Karpas-422 (cell line): ENCODE results near the gene NEK1. TPM values are rescaled to one million over a fixed set of nuclear protein-coding genes. Genes with fewer than 3 reads are reported as not detected.
A peak's percentile ranks its signal among the peaks of the same experiment; 100 is the strongest.

Experiments used
- DNase-seq: peaks from one replicate; pipeline ENCODE4 v3.0.0-alpha.2; 2015
- H2AFZ ChIP-seq: fragments of 200-600 bp; sonication (generic); 2 replicates; pipeline ENCODE4 v1.6.1; 2014; ENCODE audit warnings: antibody characterized with exemption, low read length, mixed read lengths
- H3K27ac ChIP-seq: fragments of 200-600 bp; sonication (generic); 2 replicates; pipeline ENCODE4 v1.5.1; 2014; ENCODE audit warnings: mild to moderate bottlenecking, low read length, moderate library complexity
- H3K27me3 ChIP-seq: fragments of 200-600 bp; sonication (generic); 2 replicates; pipeline ENCODE4 v1.6.1; 2014; ENCODE audit warnings: low read length, mixed read lengths
- H3K36me3 ChIP-seq: fragments of 200-600 bp; sonication (generic); 2 replicates; pipeline ENCODE4 v1.6.1; 2014; ENCODE audit warnings: low read length, mixed read lengths; ENCODE audit not compliant: insufficient read depth
- H3K4me1 ChIP-seq: fragments of 200-600 bp; sonication (generic); 2 replicates; pipeline ENCODE4 v1.6.1; 2014; ENCODE audit warnings: mild to moderate bottlenecking, low read length, mixed read lengths
- H3K4me2 ChIP-seq: fragments of 200-600 bp; sonication (generic); 2 replicates; pipeline ENCODE4 v1.6.1; 2014; ENCODE audit warnings: low read length, low read depth, mild to moderate bottlenecking; ENCODE audit not compliant: poor library complexity, severe bottlenecking
- H3K4me3 ChIP-seq: fragments of 200-600 bp; sonication (generic); 2 replicates; pipeline ENCODE4 v1.5.1; 2014; ENCODE audit warnings: mild to moderate bottlenecking, antibody characterized with exemption, low read length, mixed read lengths
- H3K79me2 ChIP-seq: fragments of 200-600 bp; sonication (generic); 2 replicates; pipeline ENCODE4 v1.6.1; 2014; ENCODE audit warnings: mild to moderate bottlenecking, low read length, mixed read lengths
- H3K9ac ChIP-seq: fragments of 200-600 bp; sonication (generic); 2 replicates; pipeline ENCODE4 v1.6.0; 2014; ENCODE audit warnings: low read length
- H3K9me2 ChIP-seq: fragments of 200-600 bp; sonication (generic), shearing (Covaris generic); replicated peaks from 2 replicates; pipeline ENCODE4 v1.6.0; 2014; ENCODE audit warnings: mild to moderate bottlenecking, low read length, moderate library complexity; ENCODE audit not compliant: insufficient read depth
- H3K9me3 ChIP-seq: fragments of 300-700, 200-600 bp; sonication (generic); 2 replicates; pipeline ENCODE4 v1.6.1; 2014; ENCODE audit warnings: low read length, mixed read lengths
- H4K20me1 ChIP-seq: fragments of 200-600 bp; sonication (generic); 2 replicates; pipeline ENCODE4 v1.6.1; 2014; ENCODE audit warnings: mild to moderate bottlenecking, antibody characterized with exemption, low read length, low read depth; ENCODE audit not compliant: insufficient read depth
- total RNA-seq: library from RNA; depleted of rRNA; stranded (reverse); fragments of >200 nt; shearing (Covaris generic); gene quantifications from 2 replicates; pipeline ENCODE4 v1.2.3, GENCODE V29; 2014; ENCODE audit warnings: low replicate concordance

The NEK1 gene
- total RNA-seq, 1 experiment from 2014 or later = 9.4 TPM

DNA sequence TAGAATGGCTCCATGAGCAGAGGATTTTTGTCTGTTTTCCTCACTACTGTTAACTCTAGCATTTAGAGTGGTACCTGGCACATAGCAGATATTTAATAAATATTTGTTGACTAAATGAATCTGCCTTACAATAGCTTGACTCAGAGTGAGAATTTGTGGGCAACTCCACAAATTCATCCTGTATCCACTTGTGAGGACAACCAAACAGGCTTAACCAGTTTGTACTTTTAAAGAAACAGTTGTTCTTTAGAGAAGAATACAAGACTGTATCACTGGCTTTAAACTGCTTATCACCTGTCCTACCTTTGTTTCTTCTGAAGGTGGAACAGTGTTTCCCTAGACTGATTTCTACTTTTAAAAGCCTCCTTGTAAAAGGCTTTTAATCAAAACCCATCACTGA lies 200.3 kb downstream of the NEK1 start:
- Histone ChIP-seq H3K4me1 (peaks cover 8% of the 10 kb centered on the region), H3K9ac (no peak overlapping the region), H3K9me2 (no peaks in the 10 kb centered on the region), H3K79me2 (no peaks in the 10 kb centered on the region), H4K20me1 (no peaks in the 10 kb centered on the region), H3K27me3 (no peaks in the 10 kb centered on the region), H3K9me3 (no peaks in the 10 kb centered on the region), H3K27ac (no peak overlapping the region), H3K4me2 (no peak overlapping the region), H3K4me3 (no peak overlapping the region), H3K36me3 (no peaks in the 10 kb centered on the region), H2AFZ (no peak overlapping the region)
- DNase-seq = no peak

DNA sequence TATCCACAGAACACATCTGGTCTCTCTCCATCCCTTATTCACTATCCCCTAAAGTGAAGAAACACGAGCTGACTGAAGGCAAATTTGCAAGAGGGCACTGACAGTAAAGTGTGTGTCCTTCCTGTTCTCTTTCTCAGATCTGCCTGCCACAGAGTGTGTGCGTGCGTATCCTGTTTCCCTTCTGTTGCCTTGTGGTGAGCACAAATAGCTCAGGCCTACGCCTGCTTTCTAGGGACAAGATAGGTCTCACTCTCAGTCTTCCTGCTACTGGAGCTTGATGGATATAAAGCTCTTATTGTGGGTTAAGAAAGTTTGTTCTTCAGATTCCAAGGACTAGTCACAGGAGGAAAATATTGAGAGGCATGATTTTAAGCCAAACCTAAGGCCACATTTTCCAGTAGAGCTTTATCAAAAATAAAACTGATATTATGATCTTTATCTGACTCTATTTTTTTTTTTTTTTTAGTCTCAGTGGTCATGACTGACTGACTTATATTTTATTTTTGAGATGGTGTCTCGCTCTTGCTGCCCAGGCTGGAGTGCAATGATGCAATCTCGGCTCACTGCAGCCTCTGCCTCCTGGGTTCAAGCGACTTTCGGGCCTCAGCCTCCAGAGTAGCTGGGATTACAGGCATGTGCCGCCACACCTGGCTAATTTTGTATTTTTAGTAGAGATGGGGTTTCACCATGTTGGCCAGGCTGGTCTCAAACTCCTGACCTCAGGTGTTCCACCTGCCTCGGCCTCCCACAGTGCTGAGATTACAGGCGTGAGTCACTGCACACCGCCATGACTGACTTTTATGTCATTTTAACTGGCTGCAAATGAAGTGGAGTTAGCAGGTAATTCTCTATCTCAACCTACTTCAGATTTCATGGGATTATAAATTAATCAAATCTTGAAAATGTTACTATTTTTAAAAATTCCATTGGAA lies 201.3 kb downstream of the NEK1 start:
- H3K27me3 ChIP-seq = no peaks in the 10 kb centered on the region
- no peak overlapping the region for H2AFZ ChIP-seq
- no peak overlapping the region for H3K4me2 ChIP-seq
- no peak overlapping the region for H3K4me3 ChIP-seq
- peaks cover 8% of the 10 kb centered on the region for H3K4me1 ChIP-seq
- H3K9me2 ChIP-seq = no peaks in the 10 kb centered on the region
- H3K9ac ChIP-seq = no peak overlapping the region
- no peaks in the 10 kb centered on the region for H3K36me3 ChIP-seq
- no peaks in the 10 kb centered on the region for H3K9me3 ChIP-seq
- no peaks in the 10 kb centered on the region for H3K79me2 ChIP-seq
- DNase-seq = peak; percentile 50
- H4K20me1 ChIP-seq = no peaks in the 10 kb centered on the region
- H3K27ac ChIP-seq = no peak overlapping the region

DNA sequence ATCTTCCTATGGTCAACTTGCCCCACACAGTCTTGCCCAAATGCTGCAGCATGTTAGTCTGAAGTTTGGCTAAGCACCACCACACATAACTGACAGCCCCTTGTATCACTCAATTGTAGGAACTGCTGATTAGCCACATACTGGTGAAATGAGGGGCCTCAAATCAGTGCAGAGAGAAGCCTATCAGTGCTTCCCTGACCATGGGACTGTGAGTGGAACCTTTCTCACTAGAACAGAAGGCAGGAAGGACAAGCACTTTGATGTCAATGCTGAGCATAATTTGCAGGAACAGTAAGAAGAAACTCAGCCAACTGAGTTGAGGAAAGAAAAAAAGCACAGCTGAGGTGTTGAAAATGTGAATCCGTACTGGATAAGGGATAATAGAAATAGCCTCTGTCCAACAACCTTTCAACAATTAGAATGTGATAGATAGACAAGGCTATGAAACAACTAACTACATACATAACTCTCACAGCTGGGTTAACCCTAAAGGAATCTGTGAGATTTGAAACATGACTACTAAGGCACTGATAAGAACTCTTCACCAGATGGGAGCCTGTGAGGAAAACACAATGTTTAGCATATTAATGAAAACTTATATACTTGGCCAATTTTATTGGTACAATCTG lies 205.1 kb downstream of the NEK1 start:
- Histone ChIP-seq H3K27me3 (no peaks in the 10 kb centered on the region), H3K4me1 (peaks cover 8% of the 10 kb centered on the region), H3K9ac (no peak overlapping the region), H3K79me2 (no peaks in the 10 kb centered on the region), H3K4me3 (no peak overlapping the region), H4K20me1 (no peaks in the 10 kb centered on the region), H3K4me2 (no peak overlapping the region), H3K9me2 (no peaks in the 10 kb centered on the region), H3K27ac (no peak overlapping the region), H3K36me3 (no peaks in the 10 kb centered on the region), H3K9me3 (no peaks in the 10 kb centered on the region), H2AFZ (no peak overlapping the region)
- DNase-seq = no peak

DNA sequence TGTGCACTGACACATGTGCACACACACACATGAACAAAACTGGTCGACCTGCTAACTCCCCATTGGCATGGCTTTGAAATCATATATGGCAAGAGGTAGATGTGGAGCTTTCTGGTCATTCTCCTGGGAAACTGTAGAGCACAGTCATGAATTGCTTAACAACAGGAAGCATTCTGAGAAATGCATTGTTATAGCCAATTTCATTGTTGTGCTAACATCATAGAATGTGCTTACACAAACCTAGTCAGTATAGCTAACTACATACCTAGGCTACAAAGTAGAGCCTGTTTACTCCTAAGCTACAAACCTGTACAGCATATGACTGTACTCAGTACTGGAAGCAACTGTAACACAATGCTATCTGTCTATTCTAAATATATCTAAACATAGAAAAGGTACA lies 207.4 kb downstream of the NEK1 start:
- Histone ChIP-seq H3K36me3 (peaks cover 2% of the 10 kb centered on the region; the same call in 1 of the 2 replicates), H3K27ac (no peak overlapping the region), H3K4me3 (no peak overlapping the region), H2AFZ (no peak overlapping the region), H3K9me3 (no peaks in the 10 kb centered on the region), H3K27me3 (no peaks in the 10 kb centered on the region), H3K9ac (no peak overlapping the region), H3K4me2 (no peak overlapping the region), H4K20me1 (no peaks in the 10 kb centered on the region), H3K4me1 (no peaks in the 10 kb centered on the region), H3K79me2 (no peaks in the 10 kb centered on the region), H3K9me2 (no peaks in the 10 kb centered on the region)
- no peak for DNase-seq

GRCh38 chr4:169400832-169401231 lies 211.6 kb downstream of the NEK1 start:
- Histone ChIP-seq H3K9me2 (no peaks in the 10 kb centered on the region), H3K4me1 (no peaks in the 10 kb centered on the region)

DNA sequence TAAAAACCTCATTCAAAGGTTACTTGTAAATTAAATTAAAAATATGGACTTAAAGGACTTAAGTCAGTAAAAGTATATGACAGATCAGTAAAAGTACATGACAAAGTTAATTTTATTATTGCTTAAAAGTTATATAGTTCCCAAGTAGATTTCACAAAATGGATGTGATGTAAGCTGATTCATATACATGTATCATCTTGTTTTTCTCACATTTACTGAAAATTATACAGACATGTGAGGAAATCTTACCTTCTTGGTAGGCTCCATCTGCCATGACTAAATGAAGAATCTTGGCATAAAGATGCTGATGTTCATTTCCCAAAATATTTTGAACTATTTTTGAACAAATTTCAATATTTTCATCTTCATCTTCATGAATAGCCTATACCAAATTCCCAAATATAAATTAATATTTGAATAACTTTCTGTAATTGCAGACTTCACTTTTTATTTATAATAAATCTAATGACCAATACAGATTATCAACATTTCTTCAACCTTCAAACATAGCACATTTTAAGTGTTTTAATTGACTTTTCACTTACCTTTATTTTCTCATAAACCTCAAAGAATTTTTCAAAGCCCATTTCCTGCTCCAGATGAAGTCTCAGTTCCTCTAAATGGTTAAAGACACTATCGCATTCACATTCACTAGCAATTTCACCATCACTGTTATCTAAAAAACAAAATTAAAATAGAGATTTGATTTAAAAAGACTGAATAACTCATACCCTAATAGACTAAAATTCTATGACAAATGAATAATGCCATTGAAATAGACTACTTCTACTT lies 212.2 kb downstream of the NEK1 start:
- Histone ChIP-seq H3K27ac (no peak overlapping the region), H3K9ac (no peak overlapping the region), H3K9me3 (no peaks in the 10 kb centered on the region), H3K4me2 (no peak overlapping the region), H3K79me2 (no peaks in the 10 kb centered on the region), H3K9me2 (no peaks in the 10 kb centered on the region), H4K20me1 (no peaks in the 10 kb centered on the region), H3K4me1 (no peaks in the 10 kb centered on the region), H3K36me3 (peaks cover 3% of the 10 kb centered on the region; the same call in 1 of the 2 replicates), H3K4me3 (no peak overlapping the region), H3K27me3 (no peaks in the 10 kb centered on the region), H2AFZ (no peak overlapping the region)
- no peak for DNase-seq

More at GRCh38 chr4:169400832-169401231, 211.6 kb downstream of the NEK1 start:
- no peak for DNase-seq
- no peaks in the 10 kb centered on the region for H3K79me2 ChIP-seq
- H3K4me2 ChIP-seq = no peak overlapping the region
- H3K27me3 ChIP-seq = no peaks in the 10 kb centered on the region
- H3K4me3 ChIP-seq = no peak overlapping the region
- no peak overlapping the region for H3K27ac ChIP-seq
- no peaks in the 10 kb centered on the region for H3K9me3 ChIP-seq
- H2AFZ ChIP-seq = no peak overlapping the region
- peaks cover 3% of the 10 kb centered on the region; the same call in 1 of the 2 replicates for H3K36me3 ChIP-seq
- H3K9ac ChIP-seq = no peak overlapping the region
- no peaks in the 10 kb centered on the region for H4K20me1 ChIP-seq

GRCh38 chr4:169398316-169398715 lies 214.1 kb downstream of the NEK1 start:
- Histone ChIP-seq H3K4me3 (no peak overlapping the region), H3K79me2 (no peaks in the 10 kb centered on the region), H3K4me1 (no peaks in the 10 kb centered on the region), H3K9me2 (no peaks in the 10 kb centered on the region), H3K27me3 (no peaks in the 10 kb centered on the region), H3K36me3 (peaks cover 3% of the 10 kb centered on the region; the same call in 1 of the 2 replicates), H3K4me2 (no peak overlapping the region), H3K9ac (no peak overlapping the region), H2AFZ (no peak overlapping the region), H3K27ac (no peak overlapping the region), H4K20me1 (no peaks in the 10 kb centered on the region), H3K9me3 (no peaks in the 10 kb centered on the region)
- DNase-seq = no peak

- no peaks in the 10 kb centered on the region for H3K9me3 ChIP-seq
- H3K27ac ChIP-seq = no peak overlapping the region
- no peaks in the 10 kb centered on the region for H3K27me3 ChIP-seq
- peaks cover 3% of the 10 kb centered on the region; the same call in 1 of the 2 replicates for H3K36me3 ChIP-seq
- no peaks in the 10 kb centered on the region for H4K20me1 ChIP-seq
- H3K79me2 ChIP-seq = no peaks in the 10 kb centered on the region
- no peaks in the 10 kb centered on the region for H3K9me2 ChIP-seq
- no peak overlapping the region for H2AFZ ChIP-seq
- DNase-seq = no peak
- H3K4me2 ChIP-seq = no peak overlapping the region
- no peaks in the 10 kb centered on the region for H3K4me1 ChIP-seq
- H3K9ac ChIP-seq = no peak overlapping the region
- H3K4me3 ChIP-seq = no peak overlapping the region
These were observed 214.6 kb downstream of the NEK1 start for GRCh38 chr4:169397762-169398161.
